ENCODE data around the gene MOAP1. TPM values are rescaled to one million over a fixed set of nuclear protein-coding genes. Genes with fewer than 3 reads are reported as not detected.
"Not testable (repeated sequence)": the region's sequence is repeated elsewhere in the genome, so short reads cannot be mapped to it uniquely, and the experiment has no call there.

The MOAP1 gene
- total RNA-seq, 1 donor from 2014 or later, result 70.3 TPM

DNA sequence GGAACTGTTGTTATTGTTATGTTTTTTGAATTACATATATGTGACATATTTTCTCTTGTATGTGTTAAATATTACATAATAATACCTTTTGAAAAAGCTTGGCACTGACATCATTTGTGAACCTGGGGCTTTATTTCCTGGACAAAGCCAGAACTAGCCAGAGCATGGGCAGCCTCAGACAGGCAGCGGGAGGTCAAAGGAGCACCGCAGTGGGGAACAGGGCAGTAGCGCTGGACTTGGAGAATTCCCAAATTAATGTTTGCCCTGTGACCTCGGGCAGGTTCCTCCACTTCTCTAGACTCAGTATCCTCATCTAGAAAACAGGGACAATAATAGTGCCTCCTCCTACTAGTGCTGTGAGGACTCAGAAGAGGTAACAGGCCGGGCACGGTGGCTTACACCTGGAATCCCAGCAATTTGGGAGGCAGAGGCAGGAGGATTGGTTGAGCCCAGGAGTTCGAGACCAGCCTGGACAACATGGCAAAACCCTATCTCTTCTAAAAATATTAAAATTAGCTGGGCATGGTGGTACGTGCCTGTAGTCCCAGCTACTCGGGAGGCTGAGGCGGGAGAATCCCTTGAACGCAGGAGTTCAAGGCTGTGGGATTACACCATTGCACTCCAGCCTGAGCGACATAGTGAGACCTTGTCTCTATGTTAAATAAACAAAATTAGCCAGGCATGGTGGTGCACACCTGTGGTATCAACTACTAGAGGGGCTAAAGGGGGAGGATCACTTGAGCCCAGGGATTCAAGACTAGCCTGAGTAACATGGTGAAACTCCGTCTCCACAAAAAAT is 41.6 kb downstream of the MOAP1 start:
- DNase-seq, result no peak

DNA sequence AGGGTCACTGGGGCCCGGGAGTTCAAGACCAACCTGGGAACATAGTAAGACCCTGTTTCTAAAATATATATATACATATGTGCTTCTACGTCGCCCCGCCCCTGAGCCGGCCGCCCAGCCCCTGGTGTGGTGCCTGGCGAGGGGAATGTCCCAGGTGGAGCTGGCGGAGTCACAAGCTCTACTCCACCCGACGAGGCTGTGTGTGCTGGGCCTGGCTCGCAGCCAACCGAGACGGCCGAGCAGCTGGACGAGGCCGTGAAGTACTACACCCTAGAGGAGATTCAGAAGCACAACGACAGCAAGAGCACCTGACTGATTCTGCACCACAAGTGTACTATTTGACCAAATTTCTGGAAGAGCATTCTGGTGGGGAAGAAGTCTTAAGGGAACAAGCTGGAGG is 46.8 kb downstream of the MOAP1 start:
- DNase-seq, result no peak

DNA sequence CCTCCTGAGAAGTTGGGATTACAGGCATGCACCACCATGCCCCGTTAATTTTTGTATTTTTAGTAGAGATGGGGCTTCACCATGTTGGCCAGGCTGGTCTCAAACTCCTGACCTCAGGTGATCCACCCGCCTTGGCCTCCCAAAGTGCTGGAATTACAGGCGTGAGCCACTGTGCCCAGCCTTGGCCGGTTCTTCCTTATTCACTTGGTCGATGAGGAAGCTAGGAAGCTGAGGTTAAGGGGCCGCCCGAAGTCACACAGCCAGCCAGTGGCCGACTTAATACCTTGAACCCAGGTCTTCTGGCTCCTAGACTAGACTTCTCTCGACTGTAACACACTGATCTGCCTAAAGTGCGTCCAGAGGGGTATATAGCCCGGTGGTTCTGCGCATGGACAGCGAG is 48.2 kb downstream of the MOAP1 start:
- DNase-seq, result not testable (repeated sequence)

DNA sequence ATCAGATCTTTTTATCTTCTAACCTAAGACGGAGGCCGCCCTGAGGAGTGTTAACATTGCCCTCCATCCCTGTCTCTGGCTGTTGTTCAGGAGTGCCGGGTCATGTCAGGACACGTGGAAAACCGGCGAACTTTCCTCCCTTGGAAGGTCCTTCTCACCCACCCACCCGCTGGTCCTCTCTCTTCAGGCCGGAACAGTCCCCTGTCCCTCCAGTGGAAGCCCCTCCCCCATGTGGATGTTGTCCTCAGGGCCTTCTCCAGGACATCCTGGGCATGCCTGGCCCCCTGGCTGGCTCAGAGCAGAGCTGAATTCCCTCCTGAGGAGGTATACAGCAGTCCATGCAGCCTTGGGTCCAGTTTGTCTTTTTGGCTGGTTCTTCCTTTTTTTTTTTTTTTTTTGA is 48.7 kb downstream of the MOAP1 start:
- DNase-seq, result no peak

DNA sequence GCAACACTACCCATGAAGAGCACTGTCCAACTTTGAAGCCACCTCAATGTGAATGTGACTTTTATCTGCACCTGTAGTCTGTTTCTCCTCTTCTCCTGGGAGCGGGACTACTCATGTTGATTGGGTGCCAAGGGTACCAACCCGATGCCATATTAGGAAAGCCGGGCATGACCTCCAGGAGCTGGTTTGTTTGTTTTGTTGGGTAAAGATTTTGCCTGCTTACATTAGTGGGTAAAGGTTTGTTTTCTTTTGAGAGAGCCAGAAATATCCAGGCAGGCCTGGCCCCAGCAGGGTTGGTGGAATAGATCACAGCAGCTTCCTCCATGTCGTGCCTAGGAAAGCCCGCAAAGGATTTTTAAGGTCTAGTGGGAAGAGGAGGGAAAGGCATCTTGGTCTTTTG is 49.3 kb downstream of the MOAP1 start:
- no peak for DNase-seq

DNA sequence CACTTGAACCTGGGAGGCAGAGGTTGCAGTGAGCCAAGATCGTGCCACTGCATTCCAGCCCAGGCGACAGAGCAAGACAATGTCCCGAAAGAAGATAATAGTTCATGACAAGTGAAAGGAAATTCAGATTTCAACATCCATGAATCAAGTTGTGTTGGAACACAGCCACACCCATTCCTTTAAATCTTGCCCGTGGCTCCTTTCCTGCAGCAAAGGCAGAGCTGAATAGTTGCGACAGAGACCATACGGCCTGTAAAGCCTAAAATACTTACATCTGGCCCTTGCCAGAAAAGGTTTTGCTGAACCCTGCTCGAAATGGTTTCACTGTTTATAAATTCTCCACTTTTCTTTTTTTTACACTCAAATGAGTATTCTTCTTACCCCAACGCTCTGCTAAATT is 51.2 kb downstream of the MOAP1 start:
- DNase-seq, result no peak

DNA sequence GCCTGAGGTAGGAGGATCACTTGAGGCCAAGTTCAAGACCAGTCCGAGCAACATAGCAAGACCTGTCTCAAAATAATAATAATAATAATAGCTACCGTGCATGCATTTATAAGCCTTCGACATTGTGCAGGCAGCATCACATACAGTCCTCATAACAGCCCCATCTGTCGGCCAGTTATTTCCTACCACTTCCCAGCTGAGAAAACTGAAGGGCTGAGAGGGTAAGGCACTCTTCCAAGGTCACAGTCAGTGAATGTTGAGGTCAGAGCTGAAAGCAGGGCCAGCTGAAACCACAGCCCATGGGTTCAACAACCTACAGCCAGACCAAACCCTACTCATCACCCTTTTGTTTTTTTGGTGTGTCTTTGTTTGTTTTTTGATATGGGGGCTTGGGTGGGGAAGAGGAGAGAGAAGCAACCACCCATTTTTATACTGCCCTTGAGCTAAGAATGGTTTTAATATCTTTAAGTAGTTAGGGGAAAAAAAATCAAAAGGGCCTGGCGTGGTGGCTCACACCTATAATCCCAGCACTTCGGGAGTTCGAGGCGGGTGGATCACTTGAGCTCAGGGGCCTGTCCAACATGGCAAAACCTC is 52.1 kb downstream of the MOAP1 start:
- DNase-seq, result no peak

Other genes with a start within 250 kb of the MOAP1 start
- gene ITPK1, start 69.0 kb downstream of the MOAP1 start, total RNA-seq, result 24.3 TPM
- gene LYSET, start 420 bp upstream of the MOAP1 start, total RNA-seq, result 8.6 TPM
- gene GON7, start 22.2 kb upstream of the MOAP1 start, total RNA-seq, result 11.9 TPM
- gene UBR7, start 22.4 kb upstream of the MOAP1 start, total RNA-seq, result 56.6 TPM
- gene BTBD7, start 148.1 kb upstream of the MOAP1 start, total RNA-seq, result 55.7 TPM
- gene COX8C, start 162.3 kb upstream of the MOAP1 start, total RNA-seq, result not detected
- gene UNC79, start 246.0 kb upstream of the MOAP1 start, total RNA-seq, result 51.9 TPM

Measured in occipital lobe (tissue), 2 donors.